ENCODE results near the gene CYP1B1.

GRCh38 chr2:38099099-38100028, 23.4 kb upstream of the CYP1B1 start:
- TF ChIP-seq CTCF (IDR thresholded peaks at IDR 0.05) = no peak
- TF ChIP-seq POLR2A (IDR thresholded peaks at IDR 0.05) = no peak
